H1 (cell line): ENCODE data around the gene JAG1. TPM values are rescaled to one million over a fixed set of nuclear protein-coding genes. Genes with fewer than 3 reads are reported as not detected.
A peak's percentile ranks its signal among the peaks of the same experiment; 100 is the strongest.

Experiments
- CTCF ChIA-PET: fragments of 300-600 bp; sonication (Branson Sonifier 250); formaldehyde crosslinking; loops from one replicate; lab custom pipeline; 2021; ENCODE audit not compliant: partially characterized antibody; lab: Charles Lee
- POLR2A ChIA-PET: fragments of 300-600 bp; sonication (Branson Sonifier 250); formaldehyde crosslinking; loops from one replicate; lab custom pipeline; 2021; ENCODE audit warnings: inconsistent platforms; ENCODE audit not compliant: partially characterized antibody; lab: Charles Lee
- DNase-seq, 2 experiments: peaks; one replicate each; pipeline versions ENCODE4 v3.0.0 to v3.0.0-alpha.2; 2010 to 2022; ENCODE audit warnings: low spot score in 2 of 2, low read depth in 1 of 2, mixed read lengths in 1 of 2
- FAIRE-seq: peaks from 2 replicates; lab custom pipeline; 2011; peaks lifted over from hg19 to GRCh38; lab: Jason Lieb, UNC
- H2AFZ ChIP-seq: 2 replicates; pipeline ENCODE4 v1.8.1; 2012; ENCODE audit warnings: low read length, inconsistent platforms
- H2AK5ac ChIP-seq: 2 replicates; pipeline ENCODE4 v1.6.1; 2013; ENCODE audit warnings: low read depth, low read length
- H2BK120ac ChIP-seq: replicated peaks from 2 replicates; pipeline ENCODE3; 2013; ENCODE audit warnings: low read depth, low read length, inconsistent platforms
- H2BK12ac ChIP-seq: 2 replicates; pipeline ENCODE4 v1.6.1; 2013; ENCODE audit warnings: low read depth, low read length
- H2BK15ac ChIP-seq: 2 replicates; pipeline ENCODE4 v1.6.1; 2013; ENCODE audit warnings: low read length
- H2BK20ac ChIP-seq: 2 replicates; pipeline ENCODE4 v1.6.1; 2013; ENCODE audit warnings: low read length
- H2BK5ac ChIP-seq: 2 replicates; pipeline ENCODE4 v1.6.1; 2013; ENCODE audit warnings: low read depth, low read length
- H3K14ac ChIP-seq: 2 replicates; pipeline ENCODE4 v1.6.1; 2013; ENCODE audit warnings: inconsistent platforms; ENCODE audit not compliant: insufficient read length
- H3K18ac ChIP-seq: 2 replicates; pipeline ENCODE4 v1.6.1; 2013; ENCODE audit warnings: low read length; ENCODE audit errors: extremely low read depth
- H3K23ac ChIP-seq: 2 replicates; pipeline ENCODE4 v1.6.1; 2013; ENCODE audit warnings: inconsistent platforms; ENCODE audit not compliant: insufficient read length
- H3K23me2 ChIP-seq: 2 replicates; pipeline ENCODE4 v1.6.1; 2013; ENCODE audit warnings: low read depth, low read length
- H3K27ac ChIP-seq: 2 replicates; pipeline ENCODE4 v1.6.1; 2011; ENCODE audit warnings: low read depth, low read length, inconsistent platforms
- H3K27me3 ChIP-seq, 4 experiments: replicated peaks in 1 of 4; 1 replicate in 1 of 4; 2 replicates in 3 of 4; pipeline versions ENCODE4 v1.6.1 to v1.8.1; 2011 to 2013; ENCODE audit warnings: low read length in 3 of 4, mild to moderate bottlenecking in 3 of 4, inconsistent platforms in 2 of 4, mixed read lengths in 2 of 4, moderate library complexity in 1 of 4; ENCODE audit not compliant: control insufficient read depth in 3 of 4, insufficient read depth in 3 of 4; ENCODE audit errors: extremely low read depth in 1 of 4
- H3K36me3 ChIP-seq, 4 experiments: 2 replicates each; pipeline versions ENCODE4 v1.6.1 to v1.8.1; 2011 to 2013; ENCODE audit warnings: mild to moderate bottlenecking in 4 of 4, low read length in 3 of 4, moderate library complexity in 2 of 4, control low read depth in 1 of 4, inconsistent platforms in 1 of 4; ENCODE audit not compliant: insufficient read depth in 4 of 4, control insufficient read depth in 2 of 4
- H3K4ac ChIP-seq: replicated peaks from 2 replicates; pipeline ENCODE3; 2013; ENCODE audit warnings: low read length, low read depth, mixed read lengths, inconsistent platforms; ENCODE audit not compliant: insufficient read length
- H3K4me1 ChIP-seq, 4 experiments: replicated peaks in 1 of 4; 1 replicate in 1 of 4; 2 replicates in 3 of 4; pipeline versions ENCODE4 v1.6.1 to v1.8.1; 2011 to 2013; ENCODE audit warnings: low read length in 3 of 4, inconsistent platforms in 2 of 4, mixed read lengths in 1 of 4; ENCODE audit not compliant: insufficient read depth in 4 of 4, control insufficient read depth in 3 of 4
- H3K4me2 ChIP-seq, 2 experiments: 2 replicates each; pipeline versions ENCODE4 v1.6.1 to v1.8.1; 2011 to 2013; ENCODE audit warnings: low read depth in 2 of 2, low read length in 2 of 2, control low read depth in 1 of 2, inconsistent platforms in 1 of 2, mild to moderate bottlenecking in 1 of 2; ENCODE audit not compliant: insufficient read depth in 1 of 2
- H3K4me3 ChIP-seq, 4 experiments: fragments of 200-600, 300-600 bp in 1 of 4; sonication (generic), shearing (Covaris generic), sonication (Bioruptor Twin) in 1 of 4; 2 replicates each; pipeline versions ENCODE4 v1.5.1 to v1.8.1; 2011 to 2016; ENCODE audit warnings: low read length in 4 of 4, low read depth in 3 of 4, control low read depth in 2 of 4, inconsistent platforms in 2 of 4, mild to moderate bottlenecking in 2 of 4, mixed read lengths in 1 of 4, moderate library complexity in 1 of 4; ENCODE audit not compliant: insufficient read depth in 2 of 4; ENCODE audit errors: extremely low read depth in 1 of 4
- H3K56ac ChIP-seq: replicated peaks from 2 replicates; pipeline ENCODE3; 2013; ENCODE audit warnings: low read depth, mild to moderate bottlenecking, mixed read lengths, low read length, inconsistent platforms; ENCODE audit not compliant: insufficient read length
- H3K79me1 ChIP-seq: 2 replicates; pipeline ENCODE4 v1.6.1; 2013; ENCODE audit warnings: low read depth, low read length, control low read depth
- H3K79me2 ChIP-seq, 2 experiments: 2 replicates each; pipeline versions ENCODE4 v1.6.1 to v1.8.1; 2012 to 2013; ENCODE audit warnings: low read length in 2 of 2, mild to moderate bottlenecking in 2 of 2, inconsistent platforms in 1 of 2; ENCODE audit not compliant: insufficient read depth in 2 of 2, control insufficient read depth in 1 of 2
- H3K9ac ChIP-seq, 4 experiments: replicated peaks in 1 of 4; 1 replicate in 1 of 4; 2 replicates in 3 of 4; pipeline versions ENCODE4 v1.6.1 to v1.8.1; 2011 to 2013; ENCODE audit warnings: low read depth in 3 of 4, low read length in 3 of 4, control low read depth in 2 of 4, mild to moderate bottlenecking in 2 of 4, moderate library complexity in 2 of 4, inconsistent platforms in 1 of 4; ENCODE audit errors: extremely low read depth in 1 of 4
- H3K9me3 ChIP-seq, 2 experiments: 2 replicates each; pipeline versions ENCODE4 v1.6.1 to v1.8.1; 2012 to 2013; ENCODE audit warnings: mild to moderate bottlenecking in 2 of 2, moderate library complexity in 2 of 2, control low read depth in 1 of 2, inconsistent platforms in 1 of 2, low read depth in 1 of 2, low read length in 1 of 2, mixed read lengths in 1 of 2; ENCODE audit not compliant: insufficient read depth in 2 of 2
- H4K20me1 ChIP-seq, 2 experiments: replicated peaks in 1 of 2; 2 replicates each; pipeline versions ENCODE3 to v1.8.1; 2011 to 2013; ENCODE audit warnings: inconsistent platforms in 2 of 2, low read length in 2 of 2, mild to moderate bottlenecking in 1 of 2; ENCODE audit not compliant: insufficient read depth in 2 of 2, control insufficient read depth in 1 of 2
- H4K5ac ChIP-seq: 2 replicates; pipeline ENCODE4 v1.6.1; 2013; ENCODE audit warnings: low read length, low read depth, mixed read lengths, inconsistent platforms; ENCODE audit not compliant: insufficient read length
- H4K8ac ChIP-seq: 2 replicates; pipeline ENCODE4 v1.8.0; 2013; ENCODE audit warnings: mild to moderate bottlenecking, moderate library complexity, low read length, inconsistent platforms; ENCODE audit not compliant: insufficient read depth; ENCODE audit errors: extremely low read depth
- H4K91ac ChIP-seq: replicated peaks from 2 replicates; pipeline ENCODE3; 2013; ENCODE audit warnings: low read length, mixed read lengths, inconsistent platforms; ENCODE audit not compliant: insufficient read length
- GABPA ChIP-seq: IDR thresholded peaks from 2 replicates; pipeline ENCODE4 v1.6.1; 2011; ENCODE audit warnings: mild to moderate bottlenecking, low read length, moderate library complexity, borderline replicate concordance; ENCODE audit not compliant: insufficient read depth
- GTF2F1 ChIP-seq: IDR thresholded peaks from 2 replicates; pipeline ENCODE4 v1.6.1; 2012; ENCODE audit warnings: low read depth, low read length, improper control_type of control experiment, borderline replicate concordance
- RBBP5 ChIP-seq: IDR thresholded peaks from 2 replicates; pipeline ENCODE4 v1.7.1; 2012; ENCODE audit warnings: low read depth, mild to moderate bottlenecking, inconsistent platforms, low read length, moderate library complexity, borderline replicate concordance
- SP2 ChIP-seq: IDR thresholded peaks from 2 replicates; pipeline ENCODE4 v1.6.1; 2012; ENCODE audit warnings: mild to moderate bottlenecking, low read length, inconsistent platforms
- SUZ12 ChIP-seq: fragments of 200-600 bp; sonication (generic); IDR thresholded peaks from 2 replicates; pipeline ENCODE4 v1.6.1; 2012; ENCODE audit warnings: mild to moderate bottlenecking, inconsistent platforms, low read length, moderate library complexity, mixed read lengths
- WGBS, 2 experiments: shearing (Covaris generic) in 1 of 2; methylation state at CpG; one replicate each; pipeline versions ENCODE4 v1.1.6 to v1.1.7; 2013 to 2015; ENCODE audit warnings: low lambda C conversion rate in 2 of 2, mixed read lengths in 2 of 2, inconsistent platforms in 1 of 2, low coverage in 1 of 2, missing lambda C conversion rate in 1 of 2; ENCODE audit not compliant: insufficient replicate concordance in 2 of 2, insufficient coverage in 1 of 2, insufficient read length in 1 of 2; ENCODE audit errors: extremely low coverage in 1 of 2, missing lambda C conversion rate in 1 of 2; 5-methylcytosine and 5-hydroxymethylcytosine counted together
- polyA plus RNA-seq, 7 experiments: library from polyadenylated mRNA; depleted of rRNA in 3 of 7; stranded (reverse) in 5 of 7; unstranded in 2 of 7; fragments of >200 nt in 5 of 7; fragments of 200-250 nt in 2 of 7; gene quantifications; 1 replicate in 5 of 7; 2 replicates in 1 of 7; 4 replicates in 1 of 7; pipeline versions ENCODE4 v1.2.1 to v1.2.3, GENCODE V29; 2011 to 2013; ENCODE audit warnings: missing spikeins in 2 of 7, mixed read lengths in 2 of 7
- total RNA-seq: library from RNA; stranded (reverse); fragmentation: NEBNext Ultra II Directional; extraction: Animal tissue kit (Norgen Biotek cat#: 25700); gene quantifications from 2 replicates; pipeline ENCODE4 v1.2.1, GENCODE V29; 2021
- TF ChIP-seq, protein P1 (sequence below): IDR thresholded peaks from 2 replicates; pipeline ENCODE4 v1.6.1; 2012; ENCODE audit warnings: low read length, inconsistent platforms

JAG1 gene
- total and polyA plus RNA-seq, 2 of the 8 experiments (the other 6 are each of a cell fraction or from before 2014, with no cell fraction given): 13.5 to 27.3 TPM

DNA sequence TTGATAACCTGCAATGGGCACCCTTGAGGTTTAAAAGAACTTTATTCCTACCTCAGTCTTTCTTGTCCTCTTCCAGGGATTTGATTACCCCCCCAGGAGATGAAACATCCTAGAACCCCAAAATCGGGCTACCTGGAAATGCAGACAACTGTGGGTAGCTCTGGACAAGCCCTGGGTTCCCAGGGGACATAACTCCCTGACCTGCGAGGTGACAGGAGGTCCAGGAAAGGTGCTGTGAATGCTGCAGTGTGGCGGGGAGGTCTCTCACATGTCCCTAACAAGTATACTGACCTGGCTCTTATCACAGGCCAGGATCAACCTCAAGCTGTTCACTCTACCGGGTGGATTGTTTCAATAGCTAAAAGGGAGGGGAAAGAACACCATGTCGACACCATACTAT lies 11.6 kb downstream of the JAG1 start:
- Histone ChIP-seq H4K91ac (no peak overlapping the region), H3K23me2 (no peaks in the 10 kb centered on the region), H3K9me3 (no peaks in the 10 kb centered on the region; a peak in 1 of 4 replicates), H4K8ac (no peak overlapping the region), H2BK120ac (no peak overlapping the region), H3K4me2 (no peak overlapping the region), H3K27me3 (no peaks in the 10 kb centered on the region), H3K4ac (no peak overlapping the region), H3K79me1 (peaks cover 29% of the 10 kb centered on the region), H3K23ac (no peak overlapping the region), H3K27ac (no peak overlapping the region), H3K36me3 (peaks cover 11 to 65% (median 39%) of the 10 kb centered on the region in 4 experiments; a peak in 7 of 8 replicates), H3K9ac (no peak overlapping the region), H3K14ac (no peak overlapping the region), H2AFZ (no peak overlapping the region), H4K20me1 (peaks cover 6 to 33% of the 10 kb centered on the region in 2 experiments), H3K4me1 (peaks cover 23 to 46% (median 38%) of the 10 kb centered on the region in 4 experiments), H3K56ac (no peak overlapping the region), H3K4me3 (no peak overlapping the region), H4K5ac (no peak overlapping the region), H3K79me2 (peaks cover 21 to 90% of the 10 kb centered on the region in 2 experiments), H2AK5ac (peak overlapping the region; percentile 84; the same call in 1 of the 2 replicates), H3K18ac (no peak overlapping the region; the same call in 1 of the 2 replicates), H2BK20ac (peak overlapping the region; percentile 36; the same call in 1 of the 2 replicates), H2BK5ac (no peak overlapping the region), H2BK12ac (no peak overlapping the region; the same call in 1 of the 2 replicates), H2BK15ac (no peak overlapping the region)
- FAIRE-seq: no peak
- 78% methylated on average over 4 of the region's 5 CpGs; no CpG with 5 or more reads in 1 of the 2 experiments for WGBS, 2 experiments
- ChIA-PET POLR2A (interaction anchor here (1.1 to 2.0 kb wide), 4 partner anchors 10 to 12 kb away, joined by 3 to 8 read pairs (median 4); partner anchors contain the start of gene JAG1), CTCF (interaction anchor here (1.1 to 2.4 kb wide), 3 partner anchors 9 to 15 kb away, joined by 3 to 10 read pairs (median 5); no protein-coding TSS in a partner anchor)
- DNase-seq: no peak
- TF ChIP-seq GABPA (no peak), SUZ12 (no peak), RBBP5 (no peak), GTF2F1 (no peak), SP2 (no peak)
- TF ChIP-seq, protein P1, sequence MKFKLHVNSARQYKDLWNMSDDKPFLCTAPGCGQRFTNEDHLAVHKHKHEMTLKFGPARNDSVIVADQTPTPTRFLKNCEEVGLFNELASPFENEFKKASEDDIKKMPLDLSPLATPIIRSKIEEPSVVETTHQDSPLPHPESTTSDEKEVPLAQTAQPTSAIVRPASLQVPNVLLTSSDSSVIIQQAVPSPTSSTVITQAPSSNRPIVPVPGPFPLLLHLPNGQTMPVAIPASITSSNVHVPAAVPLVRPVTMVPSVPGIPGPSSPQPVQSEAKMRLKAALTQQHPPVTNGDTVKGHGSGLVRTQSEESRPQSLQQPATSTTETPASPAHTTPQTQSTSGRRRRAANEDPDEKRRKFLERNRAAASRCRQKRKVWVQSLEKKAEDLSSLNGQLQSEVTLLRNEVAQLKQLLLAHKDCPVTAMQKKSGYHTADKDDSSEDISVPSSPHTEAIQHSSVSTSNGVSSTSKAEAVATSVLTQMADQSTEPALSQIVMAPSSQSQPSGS: no peak
